GM18951 (cell line): Measurements from ENCODE around the gene TPM3.
"Not testable (repeated sequence)": the region's sequence is repeated elsewhere in the genome, so short reads cannot be mapped to it uniquely, and the experiment has no call there.

ENCODE experiments used
- POLR2A ChIP-seq: IDR thresholded peaks from 4 replicates; pipeline ENCODE4 v1.6.1; 2011; ENCODE audit warnings: mild to moderate bottlenecking; ENCODE audit not compliant: insufficient read length, insufficient read depth; ENCODE audit errors: extremely low read depth
- in situ Hi-C: fragments of 300-500 bp; cut with MboI; formaldehyde crosslinking; loops from one replicate; pipeline ENCODE4 v1.12.0; 2022; ENCODE audit warnings: low sequenced_read_pairs, mixed read lengths, inconsistent platforms; ENCODE audit not compliant: unreplicated experiment

Gene TPM3

DNA sequence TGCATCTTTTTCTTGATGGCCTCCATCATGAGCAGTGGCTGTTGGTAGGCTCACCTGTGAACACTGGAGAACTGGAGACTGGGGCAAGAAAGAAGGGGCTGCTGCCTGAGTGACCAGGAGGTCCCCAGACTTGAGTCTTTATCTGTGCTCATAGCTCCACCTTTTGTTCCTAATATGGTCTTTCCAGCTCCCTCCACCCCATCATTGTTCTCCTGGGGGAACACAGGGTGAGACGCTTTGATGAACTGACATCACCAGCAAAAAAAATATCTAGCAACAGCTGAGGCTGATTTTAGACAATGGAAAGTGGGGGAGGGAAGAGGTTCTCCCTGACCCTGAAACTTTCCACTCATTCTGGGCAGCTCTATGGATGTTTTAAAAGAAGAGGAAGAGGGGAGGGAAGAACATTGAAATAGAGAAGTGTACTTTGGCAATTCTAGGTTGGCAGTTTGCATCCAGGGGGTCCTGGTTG, at the start of gene TPM3:
TSS of gene TPM3 (minus strand) at position 111 of the 472 bp plus-strand sequence. CDS start at position 29, 82 bp downstream.
- in situ Hi-C loops, result no loop called here
- no peak for TF ChIP-seq POLR2A

GRCh38 chr1:154240294-154240833, 48.5 kb upstream of the TPM3 start:
- in situ Hi-C loops, result no loop called here
- TF ChIP-seq POLR2A, result no peak

DNA sequence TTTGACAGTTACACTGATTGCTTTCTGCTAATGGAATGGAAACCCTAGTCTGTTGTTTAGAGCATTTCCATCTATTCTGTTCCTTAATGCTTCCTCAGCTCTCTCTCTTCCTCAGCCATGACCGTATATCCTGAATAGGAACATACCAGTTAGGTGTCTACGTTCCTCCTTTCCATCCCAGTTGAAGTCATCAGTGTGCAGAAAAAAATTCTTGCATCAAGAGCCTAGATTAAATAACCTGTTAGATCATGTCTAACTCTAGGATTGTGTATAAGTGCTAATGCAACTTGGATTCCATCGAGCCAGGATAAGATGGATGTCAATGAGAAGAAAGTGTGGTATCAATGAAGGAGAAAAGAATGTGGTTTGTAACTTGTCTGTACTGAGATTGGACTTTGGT, 47.6 kb upstream of the TPM3 start:
- TF ChIP-seq POLR2A, result no peak
- in situ Hi-C loops, result no loop called here

DNA sequence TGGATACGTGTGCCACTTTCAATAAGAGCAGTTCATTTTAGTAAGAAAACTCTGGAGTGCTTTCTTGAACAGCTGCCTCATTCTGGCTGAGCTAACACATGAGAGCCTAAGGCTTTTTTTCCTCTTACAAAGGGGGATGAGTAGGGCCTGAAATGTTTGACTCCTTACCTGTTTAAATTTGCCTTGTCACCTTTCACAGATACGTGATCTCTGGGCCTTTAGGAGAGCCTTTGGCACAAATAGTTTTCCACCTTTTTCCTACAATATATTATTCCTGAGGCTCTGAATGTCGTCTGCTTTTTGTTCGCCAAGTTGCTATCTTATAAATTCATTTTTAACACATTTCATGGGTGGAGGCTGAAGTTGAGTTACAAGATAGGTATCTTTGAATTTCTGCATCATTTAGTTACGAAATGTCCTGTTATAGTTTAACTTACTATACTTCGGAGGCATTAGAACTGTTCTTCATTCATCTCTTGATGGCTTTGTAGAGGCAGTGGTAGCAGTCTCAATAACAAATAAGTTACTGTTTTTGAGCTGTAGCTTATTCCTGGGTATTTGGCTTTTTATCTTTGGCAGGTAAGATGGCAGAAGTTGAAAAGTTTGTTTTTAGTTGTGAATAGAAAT, 46.1 kb upstream of the TPM3 start:
- in situ Hi-C loops, result no loop called here
- no peak for TF ChIP-seq POLR2A

DNA sequence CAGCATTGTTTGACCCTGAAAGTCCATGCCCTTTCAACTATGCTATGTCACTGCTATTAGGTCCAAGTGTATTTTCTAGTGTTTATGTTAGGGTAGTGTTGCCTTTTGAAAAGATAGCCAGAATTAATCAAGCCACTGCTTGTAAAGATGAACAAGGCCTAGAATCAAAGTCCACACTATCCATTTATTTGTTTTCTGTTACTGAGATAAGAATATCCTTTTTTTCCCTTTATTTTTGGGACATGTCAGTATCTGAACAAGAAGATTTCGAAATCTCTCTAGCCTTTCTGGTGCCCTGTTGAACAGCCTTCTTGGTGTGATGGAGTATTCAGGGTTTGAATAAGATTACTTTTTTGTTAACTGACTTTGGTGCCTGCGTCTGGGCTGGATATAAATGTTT, 45.5 kb upstream of the TPM3 start:
- no peak for TF ChIP-seq POLR2A
- in situ Hi-C loops, result no loop called here

DNA sequence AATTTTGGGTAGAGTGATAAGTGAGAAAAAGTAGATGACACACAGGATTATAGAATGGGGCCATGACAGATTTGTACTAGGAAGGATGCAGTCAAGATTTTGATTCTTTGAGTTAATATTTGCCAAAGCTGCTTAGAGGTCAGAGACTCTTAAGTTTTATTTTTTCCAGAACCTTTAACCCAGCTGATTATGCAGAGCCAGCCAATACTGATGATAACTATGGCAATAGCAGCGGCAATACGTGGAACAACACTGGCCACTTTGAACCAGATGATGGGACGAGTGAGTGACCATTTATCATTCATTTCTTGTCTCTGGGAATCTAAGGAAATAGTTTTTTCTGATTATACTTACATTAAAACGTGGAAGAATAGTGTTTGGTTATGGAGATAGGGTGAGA, 45.0 kb upstream of the TPM3 start:
- in situ Hi-C loops, result no loop called here
- no peak for TF ChIP-seq POLR2A

- in situ Hi-C loops, result not testable (repeated sequence)
Measured at GRCh38 chr1:154233127-154233526, 41.2 kb upstream of the TPM3 start.

DNA sequence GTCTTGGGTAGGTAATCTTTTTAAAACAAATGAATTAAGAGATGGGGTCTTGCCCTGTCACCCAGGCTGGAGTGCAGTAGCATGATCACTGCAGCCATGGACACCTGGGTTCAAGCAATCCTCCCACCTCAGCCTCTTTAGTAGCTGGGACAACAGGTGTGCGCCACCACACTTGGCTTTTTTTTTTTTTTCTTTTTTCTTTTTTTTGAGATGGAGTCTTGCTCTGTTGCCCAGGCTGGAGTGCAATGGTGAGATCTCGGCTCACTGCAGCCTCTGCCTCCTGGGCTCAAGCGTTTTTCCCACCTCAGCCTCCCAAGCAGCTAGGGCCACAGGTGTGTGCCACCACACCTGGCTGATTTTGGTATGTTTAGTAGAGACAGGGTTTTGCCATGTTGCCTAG, 39.2 kb upstream of the TPM3 start:
- in situ Hi-C loops, result not testable (repeated sequence)

- no peak for TF ChIP-seq POLR2A
- in situ Hi-C loops, result no loop called here
Measured at GRCh38 chr1:154225370-154225769, 33.5 kb upstream of the TPM3 start.

- in situ Hi-C loops, result no loop called here
- no peak for TF ChIP-seq POLR2A
Measured at GRCh38 chr1:154223621-154224020, 31.7 kb upstream of the TPM3 start.

GRCh38 chr1:154222918-154223317, 31.0 kb upstream of the TPM3 start:
- in situ Hi-C loops, result no loop called here
- TF ChIP-seq POLR2A, result no peak

DNA sequence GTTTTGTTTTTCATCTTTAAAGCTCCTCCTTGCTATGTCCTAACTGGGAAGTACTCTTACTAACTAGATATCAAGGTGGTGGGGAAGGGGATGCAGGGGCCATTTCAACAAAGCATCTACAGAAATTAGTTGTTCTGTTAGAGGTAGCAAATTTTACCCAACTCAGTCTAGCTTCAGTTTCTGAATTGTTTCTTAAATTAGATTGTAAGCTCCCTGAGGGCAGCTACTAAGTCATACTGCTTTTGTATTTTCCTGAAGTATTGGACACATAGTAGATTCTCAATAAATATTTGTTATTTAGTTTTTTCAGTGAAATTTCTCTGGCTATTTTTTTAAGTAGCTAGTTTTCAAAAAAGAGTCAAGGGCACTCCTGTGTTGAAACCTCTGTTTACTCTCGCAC, 30.6 kb upstream of the TPM3 start:
- in situ Hi-C loops, result no loop called here
- no peak for TF ChIP-seq POLR2A

- in situ Hi-C loops, result no loop called here
Measured at GRCh38 chr1:154221278-154222001, 29.5 kb upstream of the TPM3 start.

DNA sequence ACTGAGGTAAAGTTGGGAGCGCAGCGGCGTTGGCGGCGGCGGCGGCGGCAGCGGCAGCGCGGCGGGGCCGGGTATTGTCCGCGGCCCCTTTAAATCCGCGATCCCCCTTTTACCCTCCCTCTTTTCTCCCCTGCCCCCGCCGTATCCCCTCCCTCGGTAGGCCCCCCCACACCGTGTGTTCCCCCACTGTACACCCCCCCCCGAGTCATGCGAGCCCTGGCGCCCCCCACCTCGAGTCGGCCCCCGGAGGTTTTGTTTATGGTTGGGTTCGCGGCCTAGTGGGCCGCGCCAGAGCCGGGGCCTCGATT, 29.0 kb upstream of the TPM3 start:
- in situ Hi-C loops, result no loop called here
- TF ChIP-seq POLR2A, result no peak

More at GRCh38 chr1:154221278-154222001, 29.5 kb upstream of the TPM3 start:
- TF ChIP-seq POLR2A, result peak; percentile 51
